Activated B cell treated with CpG ODN at 0.5 μM for 24 hours (primary cell): Measurements from ENCODE around the gene NEK2. TPM values are rescaled to one million over a fixed set of nuclear protein-coding genes. Genes with fewer than 3 reads are reported as not detected.
"Not testable (repeated sequence)": the region's sequence is repeated elsewhere in the genome, so short reads cannot be mapped to it uniquely, and the experiment has no call there.

Experiments used
- ATAC-seq: fragments of 200-7000 bp; cut with Tn5 transposase; one replicate; pipeline ENCODE4 v1.10.0; 2021; ENCODE audit warnings: low read depth, mild to moderate bottlenecking, moderate library complexity
- CTCF ChIA-PET: fragments of 350-600 bp; sonication (Branson Sonifier 250); formaldehyde crosslinking; loops from one replicate; lab custom pipeline; 2021; ENCODE audit warnings: antibody characterized with exemption; lab: Charles Lee
- POLR2A ChIA-PET: fragments of 350-600 bp; sonication (Branson Sonifier 250); formaldehyde crosslinking; loops from one replicate; lab custom pipeline; 2021; ENCODE audit warnings: antibody characterized with exemption; lab: Charles Lee
- DNase-seq: peaks from one replicate; pipeline ENCODE4 v3.0.0; 2022
- H3K27ac Mint-ChIP-seq: one replicate; pipeline ENCODE4 v1.8.0; 2020; ENCODE audit warnings: mixed read lengths
- H3K27me3 Mint-ChIP-seq: one replicate; pipeline ENCODE4 v1.8.0; 2021; ENCODE audit warnings: mixed read lengths
- H3K36me3 Mint-ChIP-seq: one replicate; pipeline ENCODE4 v1.8.0; 2021; ENCODE audit warnings: low read depth, mixed read lengths
- H3K4me1 Mint-ChIP-seq: one replicate; pipeline ENCODE4 v1.8.0; 2021; ENCODE audit warnings: mixed read lengths
- H3K4me3 Mint-ChIP-seq: one replicate; pipeline ENCODE4 v1.8.0; 2020; ENCODE audit warnings: mild to moderate bottlenecking, mixed read lengths
- H3K9me3 Mint-ChIP-seq: one replicate; pipeline ENCODE4 v1.8.0; 2020; ENCODE audit warnings: mixed read lengths
- intact Hi-C: fragments of 100-400 bp; cut with micrococcal nuclease; formaldehyde crosslinking; loops from one replicate; pipeline ENCODE4 v1.15.1; 2024
- total RNA-seq: library from RNA; stranded (reverse); gene quantifications from 2 replicates; pipeline ENCODE4 v1.2.3, GENCODE V29; 2022
- TF ChIP-seq, protein P1 (sequence below): fragments of 200-600 bp; IDR thresholded peaks from one replicate; pipeline ENCODE4 v1.8.0; 2022; ENCODE audit warnings: antibody characterized with exemption, mild to moderate bottlenecking

NEK2 gene
- 0.35 and 0.59 TPM in 2 replicates for total RNA-seq

DNA sequence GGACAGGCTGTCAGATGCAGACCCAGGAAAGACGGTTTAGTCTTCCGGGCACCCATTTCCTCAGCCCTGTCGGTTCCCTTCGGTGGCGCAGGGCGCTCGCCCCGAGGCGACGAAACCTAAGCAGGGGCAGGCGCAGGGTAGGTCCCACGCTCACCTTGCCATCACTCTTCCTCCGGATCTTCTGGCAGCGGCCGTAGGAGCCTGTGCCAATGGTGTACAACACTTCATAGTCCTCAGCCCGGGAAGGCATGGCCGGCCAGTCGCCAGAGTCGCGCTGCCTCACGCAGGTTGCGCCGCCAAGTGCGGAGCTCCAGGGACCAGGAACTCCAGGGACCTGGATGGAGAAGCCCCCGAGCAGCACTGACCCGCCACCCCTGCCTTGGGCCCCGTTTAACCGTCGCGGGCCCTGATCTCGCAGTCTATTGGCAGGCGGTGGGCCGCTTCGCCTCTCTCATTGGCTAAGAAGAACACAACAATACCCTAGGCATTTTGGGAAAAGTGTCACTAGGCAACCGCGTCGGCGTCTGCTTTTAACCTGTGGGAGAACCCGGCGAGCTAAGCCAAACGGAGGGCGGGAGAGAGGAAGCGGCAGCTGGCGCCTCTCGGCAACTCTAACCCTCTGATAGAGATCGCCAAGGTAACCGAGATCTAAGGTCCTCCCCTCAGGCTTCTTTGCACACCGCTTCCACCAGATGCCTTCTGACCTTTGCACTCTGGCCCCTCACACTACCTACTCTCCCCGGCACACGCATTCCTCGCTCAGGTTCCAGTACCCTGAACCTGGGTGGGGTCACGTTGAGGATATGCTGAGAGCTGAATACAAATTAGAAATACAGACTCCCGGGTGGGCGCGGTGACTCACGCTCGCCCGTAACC lies at the start of gene NEK2:
TSS of gene NEK2 (minus strand) at position 392 of the 876 bp plus-strand sequence. CDS start at position 250, 142 bp downstream.
- Mint-ChIP-seq H3K4me1 (peaks cover 39% of the 10 kb centered on the region), H3K27ac (peak within 1 kb of the TSS; percentile 69), H3K36me3 (no peaks in the 10 kb centered on the region), H3K9me3 (no peaks in the 10 kb centered on the region), H3K27me3 (no peaks in the 10 kb centered on the region), H3K4me3 (peak within 1 kb of the TSS; percentile 88)
- ATAC-seq (peak; percentile 93), DNase-seq (peak; percentile 64)
- ChIA-PET POLR2A (interaction anchor here (0.6 to 1.4 kb wide), 2 partner anchors 360 to 610 kb away, joined by 3 to 5 read pairs; partner anchors contain the start of genes DTL and INTS7), CTCF (interaction anchor here (2.7 kb wide), 1 partner anchor 23 kb away, joined by 9 read pairs; no protein-coding TSS in a partner anchor)
- intact Hi-C loops = loop anchor here (1.0 to 2.0 kb wide), 5 partner anchors 22 to 416 kb away; partner anchors contain the start of genes RCOR3 and SLC30A1
- TF ChIP-seq, protein P1, sequence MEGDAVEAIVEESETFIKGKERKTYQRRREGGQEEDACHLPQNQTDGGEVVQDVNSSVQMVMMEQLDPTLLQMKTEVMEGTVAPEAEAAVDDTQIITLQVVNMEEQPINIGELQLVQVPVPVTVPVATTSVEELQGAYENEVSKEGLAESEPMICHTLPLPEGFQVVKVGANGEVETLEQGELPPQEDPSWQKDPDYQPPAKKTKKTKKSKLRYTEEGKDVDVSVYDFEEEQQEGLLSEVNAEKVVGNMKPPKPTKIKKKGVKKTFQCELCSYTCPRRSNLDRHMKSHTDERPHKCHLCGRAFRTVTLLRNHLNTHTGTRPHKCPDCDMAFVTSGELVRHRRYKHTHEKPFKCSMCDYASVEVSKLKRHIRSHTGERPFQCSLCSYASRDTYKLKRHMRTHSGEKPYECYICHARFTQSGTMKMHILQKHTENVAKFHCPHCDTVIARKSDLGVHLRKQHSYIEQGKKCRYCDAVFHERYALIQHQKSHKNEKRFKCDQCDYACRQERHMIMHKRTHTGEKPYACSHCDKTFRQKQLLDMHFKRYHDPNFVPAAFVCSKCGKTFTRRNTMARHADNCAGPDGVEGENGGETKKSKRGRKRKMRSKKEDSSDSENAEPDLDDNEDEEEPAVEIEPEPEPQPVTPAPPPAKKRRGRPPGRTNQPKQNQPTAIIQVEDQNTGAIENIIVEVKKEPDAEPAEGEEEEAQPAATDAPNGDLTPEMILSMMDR = no peak

DNA sequence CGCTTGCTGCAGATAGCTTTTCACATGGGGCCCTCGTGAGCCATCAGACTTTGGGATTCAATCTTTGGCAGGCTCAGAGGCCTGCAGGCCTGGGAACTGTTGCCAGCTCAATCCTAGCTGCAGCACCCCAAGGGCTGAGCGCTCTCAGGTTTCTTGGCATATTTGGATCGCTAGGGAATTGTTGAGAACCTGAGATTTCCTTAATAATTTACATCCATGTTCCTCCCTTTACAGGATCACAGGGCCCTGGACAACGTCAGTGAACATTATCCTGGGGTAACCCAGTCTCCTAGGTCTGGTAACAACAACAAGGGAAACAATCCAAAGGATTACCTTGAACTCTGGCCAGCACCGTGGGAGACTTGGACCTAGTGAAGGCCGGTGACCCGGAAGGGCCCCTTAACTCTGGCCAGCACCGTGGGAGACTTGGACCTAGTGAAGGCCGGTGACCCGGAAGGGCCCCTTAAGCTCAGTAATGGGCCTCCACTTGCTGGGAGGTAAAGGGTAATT lies 49.3 kb upstream of the NEK2 start:
- Mint-ChIP-seq H3K9me3 (peaks cover 2% of the 10 kb centered on the region), H3K27ac (no peak overlapping the region), H3K36me3 (no peaks in the 10 kb centered on the region), H3K4me1 (no peaks in the 10 kb centered on the region), H3K27me3 (peaks cover 5% of the 10 kb centered on the region), H3K4me3 (no peak overlapping the region)
- DNase-seq = no peak
- CTCF ChIA-PET = interaction anchor here (0.7 kb wide), 1 partner anchor 27 kb away, joined by 3 read pairs; no protein-coding TSS in a partner anchor
- POLR2A ChIA-PET = no interaction called here
- TF ChIP-seq, protein P1 = no peak
- intact Hi-C loops = no loop called here
- no peak for ATAC-seq

DNA sequence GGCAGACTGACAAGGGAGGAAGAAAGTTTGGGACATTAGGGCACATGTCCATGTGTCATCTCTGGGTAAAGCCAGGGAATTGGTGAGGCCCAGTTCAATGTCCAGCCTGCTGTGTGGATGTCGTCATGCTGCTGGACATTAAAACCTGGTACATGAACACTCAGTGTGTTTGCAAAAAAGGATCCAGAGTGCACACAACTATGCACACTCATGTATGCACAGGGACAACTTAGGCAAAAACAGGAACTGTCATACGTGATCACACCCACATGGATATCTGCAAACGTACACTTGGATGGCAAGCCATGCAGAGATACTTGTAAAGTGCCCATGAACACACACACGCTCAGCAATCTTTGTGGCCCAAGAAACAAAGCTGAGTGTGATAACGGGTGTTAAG lies 47.9 kb upstream of the NEK2 start:
- H3K36me3 Mint-ChIP-seq = no peaks in the 10 kb centered on the region

DNA sequence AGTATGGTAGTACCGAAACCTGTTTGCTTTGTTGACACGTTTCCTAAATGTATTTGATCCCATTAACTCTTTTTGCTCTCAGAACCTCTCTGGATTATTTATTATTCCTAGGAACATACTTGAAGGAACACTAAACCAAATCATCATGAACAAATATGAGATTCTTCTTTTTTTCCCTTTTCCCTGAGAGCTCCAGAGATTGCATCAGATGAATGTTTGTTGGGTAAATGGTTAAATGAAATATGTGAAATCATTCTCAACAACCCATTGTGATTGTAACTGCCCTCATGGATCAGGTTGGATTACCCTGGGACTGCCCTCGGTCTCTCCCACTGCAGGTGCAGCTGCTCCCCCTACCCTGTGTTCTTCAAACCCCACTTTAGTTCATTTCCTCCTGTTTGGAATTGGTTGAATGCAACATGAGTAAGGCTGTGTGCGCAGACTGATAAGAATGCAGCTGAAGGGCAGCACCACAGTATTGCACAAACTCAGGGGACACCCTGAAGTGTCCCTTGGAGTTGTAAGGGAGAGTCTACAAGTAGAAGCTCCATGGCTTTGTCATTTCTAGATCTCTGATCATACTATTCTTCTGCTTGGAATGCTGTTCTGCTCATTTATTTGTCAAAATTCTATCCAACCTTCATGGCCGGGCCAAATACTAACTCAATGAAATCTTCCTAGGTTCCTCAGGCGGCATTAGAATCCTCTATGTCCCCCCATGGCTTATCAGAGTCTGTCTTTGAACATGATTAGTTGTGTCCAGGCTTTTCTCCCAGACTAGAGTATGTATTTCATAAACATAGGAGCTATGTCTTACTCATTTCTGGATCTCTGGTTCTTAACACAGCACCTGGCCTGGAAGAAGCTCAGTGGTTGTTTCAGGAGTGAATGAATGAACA lies 47.1 kb upstream of the NEK2 start:
- peaks cover 2% of the 10 kb centered on the region for H3K9me3 Mint-ChIP-seq
- no peak overlapping the region for H3K4me3 Mint-ChIP-seq
- H3K27me3 Mint-ChIP-seq = peaks cover 5% of the 10 kb centered on the region
- no peak overlapping the region for H3K27ac Mint-ChIP-seq
- no peaks in the 10 kb centered on the region for H3K36me3 Mint-ChIP-seq
- H3K4me1 Mint-ChIP-seq = no peaks in the 10 kb centered on the region
- intact Hi-C loops = no loop called here
- POLR2A ChIA-PET = no interaction called here
- no peak for ATAC-seq
- DNase-seq = no peak
- TF ChIP-seq, protein P1 = no peak
- CTCF ChIA-PET = no interaction called here

More for the DNA sequence above, 47.9 kb upstream of the NEK2 start:
- DNase-seq (no peak), ATAC-seq (no peak)
- TF ChIP-seq, protein P1 = no peak
- CTCF ChIA-PET = no interaction called here
- H3K4me3 Mint-ChIP-seq = no peak overlapping the region
- H3K27me3 Mint-ChIP-seq = peaks cover 5% of the 10 kb centered on the region
- POLR2A ChIA-PET = no interaction called here
- H3K9me3 Mint-ChIP-seq = peaks cover 2% of the 10 kb centered on the region
- no peak overlapping the region for H3K27ac Mint-ChIP-seq
- intact Hi-C loops = no loop called here
- no peaks in the 10 kb centered on the region for H3K4me1 Mint-ChIP-seq

DNA sequence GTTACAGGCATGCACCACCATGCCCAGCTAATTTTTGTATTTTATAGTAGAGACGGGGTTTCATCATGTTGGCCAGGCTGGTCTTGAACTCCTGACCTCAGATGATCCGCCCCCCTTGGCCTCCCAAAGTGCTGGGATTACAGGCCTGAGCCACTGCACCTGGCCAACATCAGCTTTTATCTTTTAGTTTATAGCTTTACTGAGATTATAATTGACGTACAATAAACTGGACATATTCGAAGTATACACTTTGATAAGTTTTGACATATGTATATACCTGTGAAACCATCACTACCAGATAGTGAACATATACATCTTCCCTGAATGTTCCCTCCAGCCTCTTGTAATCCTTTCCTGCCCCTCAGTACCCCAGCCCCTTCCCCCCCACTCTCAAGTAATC lies 41.1 kb upstream of the NEK2 start:
- H3K27ac Mint-ChIP-seq, H3K4me3 Mint-ChIP-seq, CTCF ChIA-PET, H3K27me3 Mint-ChIP-seq, POLR2A ChIA-PET, intact Hi-C loops, H3K4me1 Mint-ChIP-seq, H3K36me3 Mint-ChIP-seq, DNase-seq, H3K9me3 Mint-ChIP-seq, ATAC-seq: not testable (repeated sequence)
